HUES64 (cell line): ENCODE results near the gene UNC79.

Experiments used
- H3K27ac ChIP-seq: 2 replicates; pipeline ENCODE4 v1.7.0; 2013; ENCODE audit warnings: low read depth, low read length, inconsistent platforms
- H3K27me3 ChIP-seq: 2 replicates; pipeline ENCODE4 v1.6.1; 2013; ENCODE audit warnings: mild to moderate bottlenecking, low read length; ENCODE audit not compliant: insufficient read depth
- H3K36me3 ChIP-seq: 2 replicates; pipeline ENCODE4 v1.6.1; 2013; ENCODE audit warnings: mild to moderate bottlenecking, low read length; ENCODE audit not compliant: insufficient read depth
- H3K4me1 ChIP-seq: 2 replicates; pipeline ENCODE4 v1.6.1; 2013; ENCODE audit warnings: mild to moderate bottlenecking, low read length, moderate library complexity; ENCODE audit not compliant: insufficient read depth
- H3K4me3 ChIP-seq: 2 replicates; pipeline ENCODE4 v1.5.1; 2013; ENCODE audit warnings: mild to moderate bottlenecking, low read length, moderate library complexity
- H3K9ac ChIP-seq: 2 replicates; pipeline ENCODE4 v1.6.1; 2013; ENCODE audit warnings: mild to moderate bottlenecking, low read depth, low read length
- H3K9me3 ChIP-seq: 2 replicates; pipeline ENCODE4 v1.6.1; 2013; ENCODE audit warnings: low read depth, low read length; ENCODE audit not compliant: insufficient read depth
- WGBS: fragments of 150-250, 120-280 bp; methylation state at CpG from one replicate; pipeline ENCODE4 v1.1.7; 2013; ENCODE audit warnings: missing lambda C conversion rate; 5-methylcytosine and 5-hydroxymethylcytosine counted together

UNC79 gene

GRCh38 chr14:93688820-93689219, 258.1 kb downstream of the UNC79 start:
- 61% methylated on average over 4 of the region's 4 CpGs for WGBS
- Histone ChIP-seq H3K27me3 (no peaks in the 10 kb centered on the region), H3K27ac (peak overlapping the region; percentile 94), H3K36me3 (no peaks in the 10 kb centered on the region), H3K4me1 (peaks cover 62% of the 10 kb centered on the region), H3K9ac (peak overlapping the region; percentile 67), H3K4me3 (peak overlapping the region; percentile 26), H3K9me3 (no peaks in the 10 kb centered on the region)

GRCh38 chr14:93690146-93690545, 259.4 kb downstream of the UNC79 start:
- peaks cover 71% of the 10 kb centered on the region for H3K4me1 ChIP-seq
- WGBS, result 69% methylated on average over 4 of the region's 6 CpGs
- H3K27ac ChIP-seq, result no peak overlapping the region
- H3K4me3 ChIP-seq, result no peak overlapping the region
- no peaks in the 10 kb centered on the region for H3K27me3 ChIP-seq
- H3K9me3 ChIP-seq, result no peaks in the 10 kb centered on the region
- no peaks in the 10 kb centered on the region for H3K36me3 ChIP-seq
- H3K9ac ChIP-seq, result no peak overlapping the region

GRCh38 chr14:93691042-93691780, 260.5 kb downstream of the UNC79 start:
- Histone ChIP-seq H3K27me3 (no peaks in the 10 kb centered on the region), H3K36me3 (no peaks in the 10 kb centered on the region), H3K4me1 (peaks cover 63% of the 10 kb centered on the region), H3K27ac (no peak overlapping the region), H3K9ac (no peak overlapping the region), H3K9me3 (no peaks in the 10 kb centered on the region), H3K4me3 (no peak overlapping the region)
- WGBS, result 87% methylated on average over 16 of the region's 16 CpGs

GRCh38 chr14:93693914-93694313, 263.2 kb downstream of the UNC79 start:
- peak overlapping the region; percentile 79 for H3K27ac ChIP-seq
- H3K9ac ChIP-seq, result peak overlapping the region; percentile 18; the same call in 1 of the 2 replicates
- no peak overlapping the region for H3K4me3 ChIP-seq
- peaks cover 7% of the 10 kb centered on the region; the same call in 1 of the 2 replicates for H3K9me3 ChIP-seq
- peaks cover 38% of the 10 kb centered on the region for H3K4me1 ChIP-seq
- WGBS, result 40% methylated on average over 5 of the region's 6 CpGs
- no peaks in the 10 kb centered on the region for H3K27me3 ChIP-seq
- no peaks in the 10 kb centered on the region for H3K36me3 ChIP-seq

- H3K4me3 ChIP-seq, result no peak overlapping the region
- H3K4me1 ChIP-seq, result no peaks in the 10 kb centered on the region
- H3K9me3 ChIP-seq, result peaks cover 10% of the 10 kb centered on the region; the same call in 1 of the 2 replicates
- no peak overlapping the region for H3K9ac ChIP-seq
- no peaks in the 10 kb centered on the region for H3K36me3 ChIP-seq
- no peak overlapping the region for H3K27ac ChIP-seq
- H3K27me3 ChIP-seq, result no peaks in the 10 kb centered on the region
Measured at GRCh38 chr14:93700928-93701327, 270.2 kb downstream of the UNC79 start.

- 87% methylated on average over 2 of the region's 2 CpGs for WGBS
- peaks cover 10% of the 10 kb centered on the region; the same call in 1 of the 2 replicates for H3K9me3 ChIP-seq
- no peak overlapping the region for H3K27ac ChIP-seq
- no peaks in the 10 kb centered on the region for H3K4me1 ChIP-seq
- no peak overlapping the region for H3K4me3 ChIP-seq
- no peaks in the 10 kb centered on the region for H3K27me3 ChIP-seq
- no peak overlapping the region for H3K9ac ChIP-seq
- H3K36me3 ChIP-seq, result no peaks in the 10 kb centered on the region
Measured at GRCh38 chr14:93701562-93701961, 270.8 kb downstream of the UNC79 start.

GRCh38 chr14:93702946-93703345, 272.2 kb downstream of the UNC79 start:
- Histone ChIP-seq H3K9ac (no peak overlapping the region), H3K4me1 (no peaks in the 10 kb centered on the region), H3K9me3 (peaks cover 5% of the 10 kb centered on the region; the same call in 1 of the 2 replicates), H3K36me3 (no peaks in the 10 kb centered on the region), H3K4me3 (no peak overlapping the region), H3K27ac (no peak overlapping the region), H3K27me3 (no peaks in the 10 kb centered on the region)
- 91% methylated on average over 6 of the region's 6 CpGs for WGBS

- H3K4me1 ChIP-seq, result no peaks in the 10 kb centered on the region
- no peaks in the 10 kb centered on the region for H3K27me3 ChIP-seq
- no peak overlapping the region for H3K4me3 ChIP-seq
- no peaks in the 10 kb centered on the region for H3K36me3 ChIP-seq
- H3K9me3 ChIP-seq, result peaks cover 3% of the 10 kb centered on the region; the same call in 1 of the 2 replicates
- H3K27ac ChIP-seq, result no peak overlapping the region
- WGBS, result 95% methylated on average over 6 of the region's 6 CpGs
- no peak overlapping the region for H3K9ac ChIP-seq
Measured at GRCh38 chr14:93703941-93704340, 273.2 kb downstream of the UNC79 start.

GRCh38 chr14:93705513-93706156, 274.9 kb downstream of the UNC79 start:
- Histone ChIP-seq H3K27me3 (no peaks in the 10 kb centered on the region), H3K4me3 (no peak overlapping the region), H3K4me1 (no peaks in the 10 kb centered on the region), H3K9ac (no peak overlapping the region), H3K9me3 (no peaks in the 10 kb centered on the region), H3K27ac (no peak overlapping the region), H3K36me3 (no peaks in the 10 kb centered on the region)
- 93% methylated on average over 15 of the region's 15 CpGs for WGBS

- no peak overlapping the region for H3K27ac ChIP-seq
- no peaks in the 10 kb centered on the region for H3K27me3 ChIP-seq
- H3K9me3 ChIP-seq, result no peaks in the 10 kb centered on the region
- no peak overlapping the region for H3K9ac ChIP-seq
- 92% methylated on average over 21 of the region's 21 CpGs for WGBS
- H3K4me1 ChIP-seq, result no peaks in the 10 kb centered on the region
- H3K4me3 ChIP-seq, result no peak overlapping the region
- no peaks in the 10 kb centered on the region for H3K36me3 ChIP-seq
Measured at GRCh38 chr14:93706360-93706955, 275.7 kb downstream of the UNC79 start.

GRCh38 chr14:93707475-93707874, 276.7 kb downstream of the UNC79 start:
- WGBS, result 94% methylated on average over 2 of the region's 3 CpGs
- peaks cover 4% of the 10 kb centered on the region for H3K4me1 ChIP-seq
- H3K4me3 ChIP-seq, result no peak overlapping the region
- no peak overlapping the region for H3K27ac ChIP-seq
- H3K36me3 ChIP-seq, result no peaks in the 10 kb centered on the region
- H3K9me3 ChIP-seq, result no peaks in the 10 kb centered on the region
- no peaks in the 10 kb centered on the region for H3K27me3 ChIP-seq
- no peak overlapping the region for H3K9ac ChIP-seq
